OCI-LY3 (cell line): ENCODE data around the gene DNA2.
A peak's percentile ranks its signal among the peaks of the same experiment; 100 is the strongest.
"Not testable (repeated sequence)": the region's sequence is repeated elsewhere in the genome, so short reads cannot be mapped to it uniquely, and the experiment has no call there.

Experiments
- H2AFZ ChIP-seq: fragments of 200-600, 300-600 bp; shearing (Covaris generic); 2 replicates; pipeline ENCODE4 v1.6.0; 2014; ENCODE audit warnings: antibody characterized with exemption, low read depth, low read length
- H3K27ac ChIP-seq: fragments of 200-600, 300-600 bp; sonication (generic); 2 replicates; pipeline ENCODE4 v1.5.1; 2014; ENCODE audit warnings: mild to moderate bottlenecking, low read length, moderate library complexity, mixed read lengths
- H3K27me3 ChIP-seq: fragments of 200-600, 300-600 bp; sonication (generic); 2 replicates; pipeline ENCODE4 v1.6.1; 2014; ENCODE audit warnings: low read depth, low read length, mixed read lengths
- H3K36me3 ChIP-seq: fragments of 200-600, 300-600 bp; sonication (generic); replicated peaks from 2 replicates; pipeline ENCODE3; 2014; ENCODE audit warnings: low read depth, low read length, mixed read lengths
- H3K4me1 ChIP-seq: fragments of 300-600, 200-600 bp; sonication (generic); 2 replicates; pipeline ENCODE4 v1.6.1; 2014; ENCODE audit warnings: low read length, mixed read lengths
- H3K4me2 ChIP-seq: fragments of 200-600, 300-600 bp; sonication (generic); 2 replicates; pipeline ENCODE4 v1.6.1; 2014; ENCODE audit warnings: low read length, mixed read lengths
- H3K4me3 ChIP-seq: fragments of 300-600, 200-600 bp; sonication (generic); 2 replicates; pipeline ENCODE4 v1.5.1; 2014; ENCODE audit warnings: antibody characterized with exemption, mild to moderate bottlenecking, low read length, moderate library complexity
- H3K79me2 ChIP-seq: fragments of 300-600, 200-600 bp; shearing (Covaris generic); 2 replicates; pipeline ENCODE4 v1.6.1; 2014; ENCODE audit warnings: mild to moderate bottlenecking, low read length, mixed read lengths
- H3K9ac ChIP-seq: fragments of 300-600, 200-600 bp; shearing (Covaris generic); 2 replicates; pipeline ENCODE4 v1.6.0; 2014; ENCODE audit warnings: mild to moderate bottlenecking, low read length, moderate library complexity
- H3K9me3 ChIP-seq: fragments of 200-600, 300-600 bp; shearing (Covaris generic); 2 replicates; pipeline ENCODE4 v1.6.1; 2014; ENCODE audit warnings: low read length, mixed read lengths; ENCODE audit not compliant: insufficient read depth
- H4K20me1 ChIP-seq: fragments of 200-600, 300-600 bp; sonication (generic); 2 replicates; pipeline ENCODE4 v1.6.1; 2016; ENCODE audit warnings: low read length, mixed read lengths; ENCODE audit not compliant: insufficient read depth
- EZH2phosphoT487 ChIP-seq: fragments of 200-600 bp; shearing (Covaris generic); IDR thresholded peaks from 2 replicates; pipeline ENCODE4 v1.6.1; 2018; ENCODE audit warnings: antibody characterized with exemption, mixed run types, low read depth
- TF ChIP-seq, protein P1 (sequence below): fragments of 200-600, 300-600 bp; sonication (generic); IDR thresholded peaks from 2 replicates; pipeline ENCODE4 v1.5.1; 2014; ENCODE audit warnings: antibody characterized with exemption, low read length, low read depth

The DNA2 gene

GRCh38 chr10:68471063-68471585 is 649 bp downstream of the DNA2 start:
- TF ChIP-seq, protein P1, sequence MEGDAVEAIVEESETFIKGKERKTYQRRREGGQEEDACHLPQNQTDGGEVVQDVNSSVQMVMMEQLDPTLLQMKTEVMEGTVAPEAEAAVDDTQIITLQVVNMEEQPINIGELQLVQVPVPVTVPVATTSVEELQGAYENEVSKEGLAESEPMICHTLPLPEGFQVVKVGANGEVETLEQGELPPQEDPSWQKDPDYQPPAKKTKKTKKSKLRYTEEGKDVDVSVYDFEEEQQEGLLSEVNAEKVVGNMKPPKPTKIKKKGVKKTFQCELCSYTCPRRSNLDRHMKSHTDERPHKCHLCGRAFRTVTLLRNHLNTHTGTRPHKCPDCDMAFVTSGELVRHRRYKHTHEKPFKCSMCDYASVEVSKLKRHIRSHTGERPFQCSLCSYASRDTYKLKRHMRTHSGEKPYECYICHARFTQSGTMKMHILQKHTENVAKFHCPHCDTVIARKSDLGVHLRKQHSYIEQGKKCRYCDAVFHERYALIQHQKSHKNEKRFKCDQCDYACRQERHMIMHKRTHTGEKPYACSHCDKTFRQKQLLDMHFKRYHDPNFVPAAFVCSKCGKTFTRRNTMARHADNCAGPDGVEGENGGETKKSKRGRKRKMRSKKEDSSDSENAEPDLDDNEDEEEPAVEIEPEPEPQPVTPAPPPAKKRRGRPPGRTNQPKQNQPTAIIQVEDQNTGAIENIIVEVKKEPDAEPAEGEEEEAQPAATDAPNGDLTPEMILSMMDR: no peak
- no peak for TF ChIP-seq EZH2phosphoT487
- Histone ChIP-seq H4K20me1 (0 out of 2 replicates have a peak, but pooled peaks cover 3% of the 10 kb centered on the region), H3K4me3 (peak overlapping the region; percentile 99), H3K4me2 (peak overlapping the region; percentile 89), H3K4me1 (peaks cover 17% of the 10 kb centered on the region), H3K79me2 (peaks cover 40% of the 10 kb centered on the region), H3K27me3 (no peaks in the 10 kb centered on the region), H3K9me3 (no peaks in the 10 kb centered on the region), H3K9ac (peak overlapping the region; percentile 97), H3K27ac (peak overlapping the region; percentile 82), H2AFZ (peak overlapping the region; percentile 83), H3K36me3 (peaks cover 15% of the 10 kb centered on the region)

DNA sequence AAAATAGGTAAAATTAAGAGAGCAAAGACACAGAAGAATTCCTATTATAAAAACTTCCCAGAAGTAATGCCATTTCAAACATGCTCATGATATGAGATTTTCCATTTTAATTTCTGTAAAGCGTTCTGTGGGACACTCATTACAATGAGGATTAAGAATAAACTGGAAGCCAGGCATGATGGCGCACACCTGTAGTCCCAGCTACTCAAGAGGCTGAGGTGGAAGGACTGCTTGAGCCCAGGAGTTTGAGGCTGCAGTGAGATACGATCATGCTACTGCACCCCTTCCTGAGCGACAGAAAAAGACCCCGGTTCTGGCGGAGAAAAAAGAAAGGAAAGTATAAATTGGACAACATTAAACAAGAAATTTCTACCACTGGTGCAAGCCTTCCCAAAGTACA is 1.5 kb downstream of the DNA2 start:
- peaks cover 15% of the 10 kb centered on the region for H3K36me3 ChIP-seq
- peak overlapping the region; percentile 89 for H3K4me2 ChIP-seq
- TF ChIP-seq, protein P1: no peak
- no peak for TF ChIP-seq EZH2phosphoT487
- H3K79me2 ChIP-seq: peaks cover 40% of the 10 kb centered on the region
- H3K27ac ChIP-seq: no peak overlapping the region
- peak overlapping the region; percentile 97 for H3K9ac ChIP-seq
- no peaks in the 10 kb centered on the region for H3K27me3 ChIP-seq
- peaks cover 17% of the 10 kb centered on the region for H3K4me1 ChIP-seq
- H3K9me3 ChIP-seq: no peaks in the 10 kb centered on the region
- H3K4me3 ChIP-seq: peak overlapping the region; percentile 99
- H4K20me1 ChIP-seq: 0 out of 2 replicates have a peak, but pooled peaks cover 3% of the 10 kb centered on the region
- no peak overlapping the region for H2AFZ ChIP-seq

GRCh38 chr10:68469838-68470237 is 1.9 kb downstream of the DNA2 start:
- H3K4me2 ChIP-seq: peak overlapping the region; percentile 89
- no peak overlapping the region for H2AFZ ChIP-seq
- peaks cover 15% of the 10 kb centered on the region for H3K36me3 ChIP-seq
- peaks cover 40% of the 10 kb centered on the region for H3K79me2 ChIP-seq
- no peak overlapping the region for H3K9ac ChIP-seq
- no peak for TF ChIP-seq EZH2phosphoT487
- TF ChIP-seq, protein P1: no peak
- peaks cover 17% of the 10 kb centered on the region for H3K4me1 ChIP-seq
- 0 out of 2 replicates have a peak, but pooled peaks cover 3% of the 10 kb centered on the region for H4K20me1 ChIP-seq
- H3K27ac ChIP-seq: no peak overlapping the region
- H3K9me3 ChIP-seq: no peaks in the 10 kb centered on the region
- H3K27me3 ChIP-seq: no peaks in the 10 kb centered on the region
- H3K4me3 ChIP-seq: peak overlapping the region; percentile 99; the same call in 1 of the 2 replicates

GRCh38 chr10:68464729-68465128 is 7.0 kb downstream of the DNA2 start:
- not testable (repeated sequence) for H2AFZ ChIP-seq
- peaks cover 19% of the 10 kb centered on the region for H3K79me2 ChIP-seq

More at GRCh38 chr10:68464729-68465128, 7.0 kb downstream of the DNA2 start:
- H3K36me3 ChIP-seq: peaks cover 22% of the 10 kb centered on the region
- not testable (repeated sequence) for H3K4me1 ChIP-seq, H3K4me3 ChIP-seq, H3K9me3 ChIP-seq, H4K20me1 ChIP-seq, H3K27me3 ChIP-seq, H3K4me2 ChIP-seq, H3K27ac ChIP-seq, H3K9ac ChIP-seq
